HL-60 (cell line): ENCODE measurements around the gene OR2A1.
"Not testable (repeated sequence)": the region's sequence is repeated elsewhere in the genome, so short reads cannot be mapped to it uniquely, and the experiment has no call there.

Experiments used
- DNase-seq, 2 experiments: peaks; one replicate each; pipeline ENCODE4 v3.0.0-alpha.2; 2010 to 2020; ENCODE audit warnings: low read depth in 1 of 2, low spot score in 1 of 2
- H3K27ac ChIP-seq: fragments of 250-450 bp; sonication (Bioruptor Pico); replicated peaks from 2 replicates; pipeline ENCODE4 v1.5.1; 2020; ENCODE audit warnings: mild to moderate bottlenecking, moderate library complexity
- H3K27me3 ChIP-seq: fragments of 250-450 bp; sonication (Bioruptor Pico); 2 replicates; pipeline ENCODE4 v1.5.1; 2021; ENCODE audit warnings: mild to moderate bottlenecking, moderate library complexity; ENCODE audit not compliant: insufficient read depth, poor library complexity, severe bottlenecking
- H3K4me3 ChIP-seq: replicated peaks from 2 replicates; pipeline ENCODE4 v1.5.1; 2011; ENCODE audit warnings: mild to moderate bottlenecking, control low read depth, low read length; ENCODE audit not compliant: insufficient read depth

OR2A1 gene

GRCh38 chr7:144305156-144305555 is 7.1 kb upstream of the OR2A1 start:
- H3K27ac ChIP-seq, H3K27me3 ChIP-seq, DNase-seq, H3K4me3 ChIP-seq: not testable (repeated sequence)

GRCh38 chr7:144309702-144310101 is 2.5 kb upstream of the OR2A1 start:
- H3K27ac ChIP-seq, H3K4me3 ChIP-seq, DNase-seq, H3K27me3 ChIP-seq: not testable (repeated sequence)

GRCh38 chr7:144311218-144311617 is 1.0 kb upstream of the OR2A1 start:
- not testable (repeated sequence) for H3K27me3 ChIP-seq, H3K4me3 ChIP-seq, H3K27ac ChIP-seq, DNase-seq

GRCh38 chr7:144317537-144317936 is 5.3 kb downstream of the OR2A1 start:
- H3K27ac ChIP-seq, H3K4me3 ChIP-seq, DNase-seq, H3K27me3 ChIP-seq: not testable (repeated sequence)

GRCh38 chr7:144319547-144319946 is 7.3 kb downstream of the OR2A1 start:
- not testable (repeated sequence) for H3K27ac ChIP-seq, DNase-seq, H3K4me3 ChIP-seq, H3K27me3 ChIP-seq

- not testable (repeated sequence) for DNase-seq, H3K27me3 ChIP-seq, H3K27ac ChIP-seq, H3K4me3 ChIP-seq
Measured at GRCh38 chr7:144321677-144322206, 9.5 kb downstream of the OR2A1 start.

GRCh38 chr7:144323359-144323758 is 11.1 kb downstream of the OR2A1 start:
- not testable (repeated sequence) for H3K27me3 ChIP-seq, H3K27ac ChIP-seq, DNase-seq, H3K4me3 ChIP-seq

GRCh38 chr7:144325868-144326267 is 13.6 kb downstream of the OR2A1 start:
- DNase-seq, H3K27ac ChIP-seq, H3K4me3 ChIP-seq, H3K27me3 ChIP-seq: not testable (repeated sequence)

- not testable (repeated sequence) for H3K27me3 ChIP-seq
Measured at GRCh38 chr7:144330044-144330443, 17.8 kb downstream of the OR2A1 start.

GRCh38 chr7:144331221-144331995 is 19.2 kb downstream of the OR2A1 start:
- not testable (repeated sequence) for H3K27ac ChIP-seq, H3K4me3 ChIP-seq, DNase-seq, H3K27me3 ChIP-seq

More at GRCh38 chr7:144330044-144330443, 17.8 kb downstream of the OR2A1 start:
- H3K4me3 ChIP-seq, H3K27ac ChIP-seq, DNase-seq: not testable (repeated sequence)

GRCh38 chr7:144331996-144332288 is 19.7 kb downstream of the OR2A1 start:
- H3K27ac ChIP-seq, DNase-seq: not testable (repeated sequence)

GRCh38 chr7:144348625-144349024 is 36.4 kb downstream of the OR2A1 start:
- H3K27me3 ChIP-seq, H3K27ac ChIP-seq, H3K4me3 ChIP-seq, DNase-seq: not testable (repeated sequence)

More at GRCh38 chr7:144331996-144332288, 19.7 kb downstream of the OR2A1 start:
- H3K27me3 ChIP-seq, H3K4me3 ChIP-seq: not testable (repeated sequence)

- not testable (repeated sequence) for H3K4me3 ChIP-seq, H3K27ac ChIP-seq, DNase-seq, H3K27me3 ChIP-seq
Measured at GRCh38 chr7:144351667-144352066, 39.4 kb downstream of the OR2A1 start.

GRCh38 chr7:144355176-144355822 is 43.1 kb downstream of the OR2A1 start, which contains the start of gene ARHGEF5:
Gene ARHGEF5 (plus strand): TSS chr7:144355402. CDS start chr7:144362670, 7,268 bp downstream.
- not testable (repeated sequence) for DNase-seq, H3K27me3 ChIP-seq, H3K27ac ChIP-seq, H3K4me3 ChIP-seq

- H3K27me3 ChIP-seq, DNase-seq: not testable (repeated sequence)
Measured at GRCh38 chr7:144356185-144356584, 44.0 kb downstream of the OR2A1 start.

More at GRCh38 chr7:144356185-144356584, 44.0 kb downstream of the OR2A1 start:
- H3K4me3 ChIP-seq, H3K27ac ChIP-seq: not testable (repeated sequence)
